ENCODE results near the gene GSPT1. TPM values are rescaled to one million over a fixed set of nuclear protein-coding genes. Genes with fewer than 3 reads are reported as not detected.
"Not testable (repeated sequence)": the region's sequence is repeated elsewhere in the genome, so short reads cannot be mapped to it uniquely, and the experiment has no call there.

Gene GSPT1
- total RNA-seq, 1 experiment from 2014 or later, result 161 TPM

DNA sequence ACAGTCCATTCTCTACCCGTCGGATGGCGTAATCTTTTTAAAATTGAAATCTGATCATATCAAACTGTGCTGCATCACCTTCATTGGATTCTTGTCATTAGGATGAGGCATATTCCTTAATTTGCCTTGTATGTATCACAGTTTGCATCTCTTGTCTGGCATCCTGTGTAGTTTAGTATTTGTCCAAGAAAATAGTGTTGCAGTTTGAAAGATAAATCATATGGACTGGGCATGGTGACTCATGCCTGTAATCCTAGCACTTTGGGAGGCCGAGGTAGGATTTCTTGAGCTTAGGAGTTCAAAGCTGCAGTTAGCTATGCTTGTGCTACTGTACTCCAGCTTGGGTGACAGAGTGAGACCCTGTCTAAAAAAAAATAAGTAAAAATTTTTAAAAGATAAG lies 58.6 kb downstream of the GSPT1 start:
- DNase-seq (ENCODE audit: low spot score), result peak; percentile 60

DNA sequence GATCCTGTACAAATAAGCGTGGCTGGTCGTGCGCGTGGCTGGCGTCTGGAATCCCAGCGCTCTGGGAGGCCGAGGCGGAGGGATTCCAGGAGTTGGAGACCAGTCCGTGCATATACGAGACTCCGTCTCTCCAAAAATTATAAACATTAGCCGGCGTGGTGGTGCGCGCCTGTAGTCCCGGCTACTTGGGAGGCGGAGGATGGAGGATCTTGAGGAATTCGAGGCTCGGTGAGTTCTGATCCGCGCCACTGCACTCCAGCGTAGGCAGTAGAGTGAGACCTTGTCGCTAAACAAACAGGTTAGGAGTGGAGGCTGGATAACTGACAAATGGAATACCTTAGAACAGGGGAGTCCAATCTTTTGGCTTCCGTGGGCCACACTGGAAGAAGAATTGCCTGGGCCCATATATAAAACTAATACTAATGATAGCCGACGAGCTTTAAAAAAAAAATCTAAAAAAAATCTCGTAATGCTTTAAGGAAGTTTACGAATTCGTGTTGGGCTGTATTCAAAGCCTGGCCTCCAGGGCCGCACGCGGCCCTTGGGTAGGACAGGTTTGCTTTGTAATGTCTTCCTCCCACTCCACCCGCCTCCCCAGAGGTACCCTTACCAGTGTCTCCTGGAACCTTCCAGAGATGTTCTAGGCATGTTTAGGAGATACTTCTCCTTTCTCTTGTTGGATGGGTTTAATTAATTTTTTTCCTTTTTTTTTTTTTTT lies 63.5 kb downstream of the GSPT1 start:
- no peak for DNase-seq (ENCODE audit: low spot score)

DNA sequence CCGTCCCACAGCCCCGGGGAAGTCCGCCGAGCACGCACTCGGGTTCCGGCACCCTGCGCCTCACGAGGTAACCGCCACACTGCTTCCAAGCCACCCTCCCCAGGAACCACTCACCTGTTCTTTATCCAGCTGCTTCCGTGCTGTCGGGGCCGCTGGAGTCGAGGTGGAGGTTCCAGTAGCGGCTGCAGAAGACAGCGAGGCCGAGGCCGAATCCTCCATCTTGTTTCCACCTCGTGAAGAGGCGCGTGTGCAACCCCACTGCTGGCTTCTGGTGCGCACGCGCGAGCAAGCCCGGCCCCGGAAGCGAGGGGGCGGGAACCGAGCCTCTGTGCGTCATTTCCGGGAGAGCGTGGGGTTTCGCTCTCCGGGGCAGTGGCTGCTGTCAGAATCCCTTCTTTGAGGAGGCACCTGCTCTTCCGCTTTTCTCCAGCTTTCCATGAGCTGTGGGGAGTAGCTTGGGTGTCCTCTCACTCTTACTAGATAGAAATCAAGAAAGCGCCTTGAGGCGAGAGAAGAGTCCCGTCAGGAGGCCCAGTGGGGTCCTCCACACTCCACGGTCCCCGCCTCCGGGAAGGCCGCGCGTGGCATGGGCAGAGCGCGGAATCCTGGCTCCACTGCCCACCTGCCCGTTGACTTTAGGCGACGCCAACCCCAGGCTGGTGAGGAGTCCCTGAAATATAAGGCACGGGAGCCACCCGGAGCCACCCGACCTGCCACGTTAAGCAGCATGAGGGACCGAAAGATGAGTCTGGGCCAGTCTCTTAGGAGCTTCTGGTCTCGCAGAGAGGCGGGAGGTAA lies 64.3 kb downstream of the GSPT1 start, which contains the start of gene RSL1D1:
Gene RSL1D1, minus strand, starts transcription at position 249 of the 798 bp plus-strand sequence. Its CDS starts 30 bp downstream, at position 219.
- peak; percentile 86 for DNase-seq (ENCODE audit: low spot score)

DNA sequence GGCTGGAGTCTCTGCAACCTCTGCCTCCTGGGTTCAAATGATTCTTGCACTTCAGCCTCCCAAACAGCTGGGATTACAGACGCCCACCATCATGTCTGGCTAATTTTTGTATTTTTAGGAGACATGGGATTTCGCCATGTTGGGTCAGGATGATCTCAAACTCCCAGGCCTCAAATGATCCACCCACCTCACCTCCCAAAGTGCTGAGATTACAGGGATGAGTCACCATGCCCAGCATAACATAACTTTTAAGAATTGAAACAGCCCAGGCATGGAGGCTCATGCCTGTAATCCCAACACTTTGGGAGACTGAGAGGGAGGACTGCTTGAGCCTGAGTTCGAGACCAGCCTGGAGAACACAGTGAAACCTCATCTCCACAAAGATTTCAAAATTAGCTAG lies 66.9 kb downstream of the GSPT1 start:
- DNase-seq (ENCODE audit: low spot score), result no peak

DNA sequence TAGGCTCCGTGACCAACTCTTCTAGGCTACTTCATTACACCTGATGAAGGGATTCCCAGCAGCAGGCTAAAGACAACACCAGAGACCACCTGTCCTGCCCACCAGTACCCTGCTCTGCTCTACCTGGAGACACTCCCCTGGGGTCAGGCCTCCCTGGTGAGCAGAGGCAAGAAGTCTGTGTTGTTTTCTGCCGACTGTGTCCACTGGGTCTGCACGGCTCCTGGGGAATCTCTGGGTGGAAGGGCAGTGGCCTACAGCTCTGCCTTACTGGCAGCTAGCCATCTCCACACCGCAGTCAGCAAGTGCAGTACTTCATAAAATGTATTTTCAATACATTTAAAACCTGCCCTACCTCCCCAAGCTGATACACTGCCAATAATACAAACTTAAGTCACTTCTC lies 71.3 kb downstream of the GSPT1 start:
- no peak for DNase-seq (ENCODE audit: low spot score)

- no peak for DNase-seq (ENCODE audit: low spot score)
Observed at GRCh38 chr16:11843861-11844260, 71.9 kb downstream of the GSPT1 start.

DNA sequence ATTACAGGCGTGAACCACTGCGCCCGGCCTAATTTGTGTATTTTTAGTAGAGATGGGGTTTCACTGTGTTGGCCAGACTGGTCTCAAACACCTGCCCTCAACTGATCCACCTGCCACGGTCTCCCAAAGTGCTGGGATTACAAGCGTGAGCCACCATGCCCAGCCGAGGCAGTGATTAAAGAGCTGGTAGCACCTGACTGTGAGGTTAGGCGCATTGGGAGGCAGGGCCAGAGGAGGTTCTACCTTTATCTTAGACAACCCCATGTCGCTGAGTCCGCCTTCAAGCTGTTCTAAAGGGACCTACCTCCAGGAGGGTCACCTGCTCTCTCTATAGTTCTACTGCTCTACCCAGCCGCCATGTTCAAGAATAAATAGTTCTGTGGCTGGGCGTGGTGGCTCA lies 72.5 kb downstream of the GSPT1 start:
- DNase-seq (ENCODE audit: low spot score), result no peak

- no peak for DNase-seq (ENCODE audit: low spot score)
Observed at GRCh38 chr16:11841026-11841425, 74.7 kb downstream of the GSPT1 start.

DNA sequence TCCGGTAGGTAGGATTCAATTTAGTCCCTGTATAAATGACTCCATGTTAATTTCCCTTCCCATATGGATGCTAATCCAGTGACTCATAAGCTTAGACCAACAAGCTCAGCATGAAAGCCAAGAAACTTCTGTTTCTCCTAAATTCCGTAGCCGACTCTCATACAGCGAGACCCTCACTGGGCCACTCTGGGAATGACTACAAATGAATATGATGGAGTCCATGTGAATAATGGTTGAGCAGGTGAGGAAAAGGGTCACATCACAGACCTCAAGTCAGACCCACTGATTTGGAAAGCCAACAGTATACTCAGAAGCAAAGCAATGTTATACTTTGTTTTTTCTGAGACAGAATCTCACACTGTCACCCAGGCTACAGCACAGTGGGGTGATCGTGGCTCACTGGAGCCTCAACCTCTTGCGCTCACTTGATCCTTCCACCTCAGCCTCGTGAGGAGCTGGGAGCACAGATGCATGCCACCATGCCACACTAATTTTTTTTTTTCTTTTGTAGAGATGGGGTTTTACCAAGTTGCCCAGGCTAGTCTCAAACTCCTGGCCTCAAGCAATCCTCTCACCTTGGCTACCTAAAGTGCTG lies 79.0 kb downstream of the GSPT1 start:
- DNase-seq (ENCODE audit: low spot score), result peak; percentile 87

GRCh38 chr16:11835891-11836649 lies 79.7 kb downstream of the GSPT1 start:
- DNase-seq (ENCODE audit: low spot score), result peak; percentile 49

GRCh38 chr16:11835309-11835708 lies 80.4 kb downstream of the GSPT1 start:
- DNase-seq (ENCODE audit: low spot score), result no peak

DNA sequence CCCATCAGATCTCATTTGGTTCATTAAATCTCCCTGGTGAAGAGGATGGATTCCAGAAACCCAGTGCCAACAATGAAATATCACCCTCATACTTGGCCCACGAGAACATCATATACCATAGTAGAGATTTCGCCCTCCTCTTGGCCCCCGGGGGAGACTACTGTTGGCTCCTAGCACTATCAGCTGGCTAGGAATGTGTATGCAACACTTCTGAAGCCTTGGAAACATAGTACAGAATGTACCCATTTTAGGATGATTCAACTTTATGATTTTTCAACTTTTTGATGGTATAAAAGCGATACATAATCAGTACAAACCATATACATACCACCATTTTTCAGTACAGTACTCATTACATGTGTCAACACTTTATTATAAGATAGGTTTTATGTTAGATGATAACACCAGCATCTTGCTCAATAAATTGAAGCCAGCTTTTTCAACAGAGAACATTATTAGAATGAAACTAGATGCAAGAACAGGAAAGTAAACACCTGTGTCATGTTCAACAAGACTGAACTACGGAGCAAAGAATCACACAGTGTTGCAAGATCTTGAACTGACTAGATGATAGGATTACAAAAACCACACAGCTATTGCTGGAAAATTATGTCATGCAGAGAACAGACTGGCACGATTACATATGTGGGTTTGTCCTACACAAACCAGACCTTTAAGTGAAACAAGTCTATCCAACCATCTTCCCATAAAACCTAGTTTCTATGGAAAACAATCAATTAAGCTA lies 81.6 kb downstream of the GSPT1 start:
- DNase-seq (ENCODE audit: low spot score), result no peak

DNA sequence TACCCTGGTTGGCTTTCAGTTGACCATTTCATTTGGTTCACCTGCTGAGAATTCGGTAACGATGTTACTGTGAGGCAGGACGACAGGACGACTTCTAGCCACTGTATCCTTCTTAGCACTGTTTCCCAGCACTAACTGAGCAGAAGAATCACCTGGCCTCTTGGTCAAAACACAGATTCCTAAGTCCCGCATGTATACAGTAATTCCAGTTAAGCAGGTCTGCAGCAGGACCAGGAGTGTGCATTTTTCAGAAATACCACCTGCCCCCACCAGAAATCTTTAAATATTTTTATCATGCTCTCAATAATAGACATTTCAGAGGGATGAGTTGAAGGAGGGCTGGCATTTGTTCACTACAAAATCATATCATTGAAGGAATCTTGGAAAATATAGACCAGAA lies 87.1 kb downstream of the GSPT1 start:
- no peak for DNase-seq (ENCODE audit: low spot score)

- DNase-seq (ENCODE audit: low spot score), result not testable (repeated sequence)
Observed at GRCh38 chr16:11825520-11826165, 90.1 kb downstream of the GSPT1 start.

DNA sequence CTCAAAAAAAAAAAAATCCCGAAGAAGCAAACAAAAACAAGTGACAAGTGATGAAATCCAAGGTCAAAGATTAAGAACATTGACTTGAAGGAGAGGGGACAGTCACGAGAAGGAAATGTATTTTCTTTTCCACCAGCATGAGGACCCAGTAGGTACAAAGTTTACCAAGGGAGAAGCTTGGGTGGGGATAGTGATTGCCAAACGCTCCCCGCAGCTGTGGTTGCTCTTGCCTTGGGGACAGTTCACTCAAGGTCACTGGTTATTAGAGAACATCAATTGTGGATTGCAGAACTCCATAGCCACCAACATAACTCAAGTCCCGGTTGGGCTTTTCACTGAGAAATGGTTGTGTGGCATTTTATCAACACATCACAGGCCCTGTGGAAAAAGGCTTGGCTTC lies 91.4 kb downstream of the GSPT1 start:
- no peak for DNase-seq (ENCODE audit: low spot score)

GRCh38 chr16:11823645-11824044 lies 92.1 kb downstream of the GSPT1 start:
- not testable (repeated sequence) for DNase-seq (ENCODE audit: low spot score)

GRCh38 chr16:11819798-11820197 lies 96.0 kb downstream of the GSPT1 start:
- no peak for DNase-seq (ENCODE audit: low spot score)

DNA sequence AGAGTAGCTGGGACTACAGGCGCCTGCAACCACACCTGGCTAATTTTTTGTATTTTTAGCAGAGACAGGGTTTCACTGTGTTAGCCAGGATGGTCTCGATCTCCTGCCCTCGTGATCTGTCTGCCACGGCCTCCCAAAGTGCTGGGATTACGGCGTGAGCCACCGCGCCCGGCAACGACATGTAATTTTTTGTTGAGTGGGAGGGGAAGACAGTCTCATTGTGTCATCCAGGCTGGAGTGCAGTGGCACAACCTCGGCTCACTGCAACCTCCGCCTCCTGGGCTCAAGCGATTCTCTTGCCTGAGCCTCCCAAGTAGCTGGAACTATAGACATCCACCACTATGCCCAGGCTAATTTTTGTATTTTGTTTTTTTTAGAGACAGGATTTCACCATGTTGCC lies 96.8 kb downstream of the GSPT1 start:
- not testable (repeated sequence) for DNase-seq (ENCODE audit: low spot score)
